Body of pancreas (tissue), 4 donors: ENCODE measurements around the gene PRUNE2.

Experiments used
- POLR2A ChIP-seq, 3 donors: fragments of 450-650 bp; IDR thresholded peaks; one replicate each; pipeline ENCODE4 v1.6.1; 2016; ENCODE audit warnings: antibody characterized with exemption in 3 of 3, mild to moderate bottlenecking in 2 of 3
- TF ChIP-seq, protein P1 (sequence below), 7 experiments: fragments of 450-650 bp in 4 of 7; fragments of 200-600 bp in 3 of 7; sonication (generic) in 3 of 7; IDR thresholded peaks; one replicate each; pipeline ENCODE4 v1.5.1; 2016 to 2019; ENCODE audit warnings: antibody characterized with exemption in 7 of 7

DNA sequence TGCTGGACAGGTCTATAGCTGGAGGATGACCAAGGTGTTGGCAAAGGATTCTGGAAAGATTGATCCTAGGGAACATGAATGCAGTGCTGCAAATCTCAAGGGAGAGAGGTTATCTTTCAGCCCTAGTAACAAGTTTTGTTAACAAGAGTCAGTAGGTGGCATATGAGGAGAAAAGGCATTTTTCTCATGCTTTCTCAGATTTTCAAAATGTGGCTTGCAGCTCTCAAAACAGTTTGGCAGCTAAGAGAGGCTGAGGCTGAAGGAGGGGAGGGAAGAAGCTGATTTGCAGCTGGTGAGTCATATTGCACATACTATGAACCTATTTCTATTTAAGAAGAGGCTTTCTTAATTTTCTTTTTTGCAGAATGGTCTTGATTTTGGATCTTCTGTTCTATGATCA, 205.9 kb downstream of the PRUNE2 start:
- no peak for TF ChIP-seq POLR2A (IDR thresholded peaks at IDR 0.05)
- TF ChIP-seq, protein P1, sequence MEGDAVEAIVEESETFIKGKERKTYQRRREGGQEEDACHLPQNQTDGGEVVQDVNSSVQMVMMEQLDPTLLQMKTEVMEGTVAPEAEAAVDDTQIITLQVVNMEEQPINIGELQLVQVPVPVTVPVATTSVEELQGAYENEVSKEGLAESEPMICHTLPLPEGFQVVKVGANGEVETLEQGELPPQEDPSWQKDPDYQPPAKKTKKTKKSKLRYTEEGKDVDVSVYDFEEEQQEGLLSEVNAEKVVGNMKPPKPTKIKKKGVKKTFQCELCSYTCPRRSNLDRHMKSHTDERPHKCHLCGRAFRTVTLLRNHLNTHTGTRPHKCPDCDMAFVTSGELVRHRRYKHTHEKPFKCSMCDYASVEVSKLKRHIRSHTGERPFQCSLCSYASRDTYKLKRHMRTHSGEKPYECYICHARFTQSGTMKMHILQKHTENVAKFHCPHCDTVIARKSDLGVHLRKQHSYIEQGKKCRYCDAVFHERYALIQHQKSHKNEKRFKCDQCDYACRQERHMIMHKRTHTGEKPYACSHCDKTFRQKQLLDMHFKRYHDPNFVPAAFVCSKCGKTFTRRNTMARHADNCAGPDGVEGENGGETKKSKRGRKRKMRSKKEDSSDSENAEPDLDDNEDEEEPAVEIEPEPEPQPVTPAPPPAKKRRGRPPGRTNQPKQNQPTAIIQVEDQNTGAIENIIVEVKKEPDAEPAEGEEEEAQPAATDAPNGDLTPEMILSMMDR (IDR thresholded peaks at IDR 0.05) = no peak
